Breast epithelium (tissue), 4 donors: ENCODE data around the gene FRMPD2. TPM values are rescaled to one million over a fixed set of nuclear protein-coding genes. Genes with fewer than 3 reads are reported as not detected.

Experiments
- DNase-seq, 2 donors: peaks; one replicate each; pipeline ENCODE4 v3.0.0-alpha.2; 2019; ENCODE audit warnings: low spot score in 2 of 2
- H3K27ac ChIP-seq, 2 donors: fragments of 200-600 bp; sonication (generic) in 1 of 2; one replicate each; pipeline ENCODE4 v1.5.1; 2016 to 2019; ENCODE audit warnings: mild to moderate bottlenecking in 1 of 2
- H3K27me3 ChIP-seq, 2 donors: fragments of 200-600 bp; sonication (generic) in 1 of 2; one replicate each; pipeline versions ENCODE4 v1.5.1 to v1.6.0; 2017 to 2019; ENCODE audit warnings: control low read depth in 1 of 2, mild to moderate bottlenecking in 1 of 2
- H3K36me3 ChIP-seq: fragments of 200-600 bp; one replicate; pipeline ENCODE4 v1.5.1; 2019
- H3K4me1 ChIP-seq, 2 donors: fragments of 200-600 bp; sonication (generic); one replicate each; pipeline ENCODE4 v1.5.1; 2016 to 2019; ENCODE audit warnings: control low read depth in 1 of 2
- H3K4me3 ChIP-seq, 3 donors: fragments of 200-600 bp; sonication (generic); 1 replicate in 2 of 3; 2 replicates in 1 of 3; pipeline ENCODE4 v1.5.1; 2016 to 2019; ENCODE audit warnings: mild to moderate bottlenecking in 3 of 3, moderate library complexity in 2 of 3
- H3K9me3 ChIP-seq, 2 donors: fragments of 200-600 bp; sonication (generic) in 1 of 2; one replicate each; pipeline ENCODE4 v1.5.1; 2016 to 2019; ENCODE audit warnings: control low read depth in 1 of 2
- CTCF ChIP-seq, 3 donors: fragments of 450-650 bp; IDR thresholded peaks; one replicate each; pipeline ENCODE4 v1.5.1; 2016 to 2017; ENCODE audit warnings: antibody characterized with exemption in 3 of 3, mild to moderate bottlenecking in 3 of 3, moderate library complexity in 3 of 3
- POLR2A ChIP-seq: fragments of 450-650 bp; IDR thresholded peaks from one replicate; pipeline ENCODE4 v1.6.1; 2016; ENCODE audit warnings: antibody characterized with exemption, mild to moderate bottlenecking, moderate library complexity
- POLR2AphosphoS5 ChIP-seq, 3 donors: sonication (generic); formaldehyde crosslinking; IDR thresholded peaks; one replicate each; pipeline ENCODE4 v1.6.1; 2017; ENCODE audit warnings: antibody characterized with exemption in 3 of 3
- intact Hi-C: fragments of 100-400 bp; cut with DNase I; formaldehyde crosslinking; loops from one replicate; pipeline ENCODE4 v1.15.1; 2023; ENCODE audit warnings: low total_unique reads
- total RNA-seq, 3 donors: library from RNA; depleted of rRNA; stranded (reverse); fragments of >200 nt; gene quantifications; one replicate each; pipeline ENCODE4 v1.1.0, GENCODE V29; 2016

FRMPD2 gene
- total RNA-seq, 3 donors from 2014 or later: 1.9 to 4.6 TPM; not detected in 1

- H3K27ac ChIP-seq: no peak overlapping the region
- no peak overlapping the region for H3K4me3 ChIP-seq
- peaks cover 0 to 4% of the 10 kb centered on the region in 2 donors for H3K9me3 ChIP-seq
- H3K27me3 ChIP-seq: no peaks in the 10 kb centered on the region
- no peak for DNase-seq
- no peaks in the 10 kb centered on the region for H3K36me3 ChIP-seq
- no peaks in the 10 kb centered on the region for H3K4me1 ChIP-seq
- intact Hi-C loops: no loop called here
- no peak for TF ChIP-seq POLR2AphosphoS5 (IDR thresholded peaks at IDR 0.05)
- TF ChIP-seq POLR2A: no peak
- no peak for TF ChIP-seq CTCF (IDR thresholded peaks at IDR 0.05)
Measured at GRCh38 chr10:48210966-48211365, 63.5 kb downstream of the FRMPD2 start.

GRCh38 chr10:48210391-48210790, 64.1 kb downstream of the FRMPD2 start:
- Histone ChIP-seq H3K4me3 (no peak overlapping the region), H3K9me3 (peaks cover 0 to under 1% of the 10 kb centered on the region in 2 donors), H3K36me3 (no peaks in the 10 kb centered on the region), H3K27me3 (no peaks in the 10 kb centered on the region), H3K4me1 (no peaks in the 10 kb centered on the region), H3K27ac (no peak overlapping the region)
- TF ChIP-seq CTCF (IDR thresholded peaks at IDR 0.05): no peak
- TF ChIP-seq POLR2A: no peak
- TF ChIP-seq POLR2AphosphoS5 (IDR thresholded peaks at IDR 0.05): no peak
- intact Hi-C loops: no loop called here
- DNase-seq: no peak

GRCh38 chr10:48209241-48209640, 65.3 kb downstream of the FRMPD2 start:
- no peaks in the 10 kb centered on the region for H3K9me3 ChIP-seq
- intact Hi-C loops: no loop called here
- no peaks in the 10 kb centered on the region for H3K27me3 ChIP-seq
- no peak for DNase-seq
- no peak overlapping the region for H3K27ac ChIP-seq
- no peaks in the 10 kb centered on the region for H3K4me1 ChIP-seq
- no peak for TF ChIP-seq POLR2AphosphoS5 (IDR thresholded peaks at IDR 0.05)
- no peak for TF ChIP-seq POLR2A
- no peaks in the 10 kb centered on the region for H3K36me3 ChIP-seq
- H3K4me3 ChIP-seq: no peak overlapping the region

- no peak for DNase-seq
- TF ChIP-seq CTCF (IDR thresholded peaks at IDR 0.05) (no peak), POLR2A (no peak), POLR2AphosphoS5 (IDR thresholded peaks at IDR 0.05) (no peak)
- Histone ChIP-seq H3K4me3 (no peak overlapping the region), H3K27me3 (no peaks in the 10 kb centered on the region), H3K36me3 (no peaks in the 10 kb centered on the region), H3K27ac (no peak overlapping the region), H3K9me3 (no peaks in the 10 kb centered on the region), H3K4me1 (no peaks in the 10 kb centered on the region)
- intact Hi-C loops: no loop called here
Measured at GRCh38 chr10:48207853-48208252, 66.6 kb downstream of the FRMPD2 start.

- no peak for DNase-seq
Measured at GRCh38 chr10:48206482-48207250, 67.8 kb downstream of the FRMPD2 start.

GRCh38 chr10:48205918-48206317, 68.6 kb downstream of the FRMPD2 start:
- Histone ChIP-seq H3K27ac (no peak overlapping the region), H3K4me1 (no peaks in the 10 kb centered on the region), H3K27me3 (no peaks in the 10 kb centered on the region), H3K4me3 (no peak overlapping the region), H3K36me3 (no peaks in the 10 kb centered on the region), H3K9me3 (no peaks in the 10 kb centered on the region)
- TF ChIP-seq POLR2AphosphoS5 (IDR thresholded peaks at IDR 0.05) (no peak), CTCF (IDR thresholded peaks at IDR 0.05) (no peak), POLR2A (no peak)
- intact Hi-C loops: no loop called here
- no peak for DNase-seq

More at GRCh38 chr10:48206482-48207250, 67.8 kb downstream of the FRMPD2 start:
- no peak for TF ChIP-seq POLR2AphosphoS5 (IDR thresholded peaks at IDR 0.05)
- Histone ChIP-seq H3K9me3 (no peaks in the 10 kb centered on the region), H3K4me1 (no peaks in the 10 kb centered on the region), H3K4me3 (no peak overlapping the region), H3K27ac (no peak overlapping the region), H3K36me3 (no peaks in the 10 kb centered on the region), H3K27me3 (no peaks in the 10 kb centered on the region)
- intact Hi-C loops: no loop called here
